Left lung (tissue), 10 donors: ENCODE results near the gene COL21A1. TPM values are rescaled to one million over a fixed set of nuclear protein-coding genes. Genes with fewer than 3 reads are reported as not detected.

Experiments used
- ATAC-seq: fragments of 200-7000 bp; cut with Tn5 transposase; one replicate; pipeline ENCODE4 v1.9.1; 2020; ENCODE audit warnings: moderate library complexity
- DNase-seq, 4 donors: peaks; one replicate each; pipeline ENCODE4 v3.0.0-alpha.2; 2013 to 2020
- H3K27ac ChIP-seq, 2 donors: fragments of 200-600 bp; sonication (generic) in 1 of 2; one replicate each; pipeline versions ENCODE4 v1.5.0 to v1.8.0; 2020 to 2021
- H3K27me3 ChIP-seq, 2 donors: fragments of 200-600 bp; sonication (generic) in 1 of 2; one replicate each; pipeline versions ENCODE4 v1.5.0 to v1.8.0; 2020 to 2021
- H3K36me3 ChIP-seq, 2 donors: fragments of 200-600 bp; sonication (generic) in 1 of 2; one replicate each; pipeline versions ENCODE4 v1.5.0 to v1.8.0; 2020 to 2021
- H3K4me1 ChIP-seq, 2 donors: fragments of 200-600 bp; one replicate each; pipeline ENCODE4 v1.8.0; 2021
- H3K4me3 ChIP-seq, 2 donors: fragments of 200-600 bp; sonication (generic) in 1 of 2; one replicate each; pipeline versions ENCODE4 v1.5.0 to v1.8.0; 2020 to 2021; ENCODE audit warnings: mild to moderate bottlenecking in 1 of 2
- H3K9me3 ChIP-seq, 2 donors: fragments of 200-600 bp; sonication (generic) in 1 of 2; one replicate each; pipeline versions ENCODE4 v1.5.0 to v1.8.0; 2020 to 2021
- intact Hi-C, 2 donors: fragments of 100-400 bp; cut with DNase I; formaldehyde crosslinking; loops; one replicate each; pipeline versions ENCODE4 v1.11.2 to v1.14.2; 2022
- polyA plus RNA-seq, 6 donors: library from polyadenylated mRNA; unstranded; fragments of 120-200 nt; gene quantifications; one replicate each; pipeline ENCODE4 v1.2.1, GENCODE V29; 2013; ENCODE audit not compliant: insufficient read length in 6 of 6
- total RNA-seq, 2 donors: library from RNA; stranded (reverse); fragmentation: NEBNext Ultra II Directional; extraction: Animal tissue kit (Norgen Biotek cat#: 25700); gene quantifications; one replicate each; pipeline ENCODE4 v1.2.1, GENCODE V29; 2021
- TF ChIP-seq, protein P1 (sequence below), 2 donors: fragments of 200-600 bp; sonication (generic) in 1 of 2; IDR thresholded peaks; one replicate each; pipeline versions ENCODE4 v1.5.0 to v1.8.0; 2021; ENCODE audit warnings: antibody characterized with exemption in 2 of 2
- donor health status: DM: no; HTN: yes; CAD: no.
- donor health status: DM: no; HTN: no; CAD: no.

The COL21A1 gene
- total and polyA plus RNA-seq, 8 donors = 6.6 to 190 (median 151) TPM

DNA sequence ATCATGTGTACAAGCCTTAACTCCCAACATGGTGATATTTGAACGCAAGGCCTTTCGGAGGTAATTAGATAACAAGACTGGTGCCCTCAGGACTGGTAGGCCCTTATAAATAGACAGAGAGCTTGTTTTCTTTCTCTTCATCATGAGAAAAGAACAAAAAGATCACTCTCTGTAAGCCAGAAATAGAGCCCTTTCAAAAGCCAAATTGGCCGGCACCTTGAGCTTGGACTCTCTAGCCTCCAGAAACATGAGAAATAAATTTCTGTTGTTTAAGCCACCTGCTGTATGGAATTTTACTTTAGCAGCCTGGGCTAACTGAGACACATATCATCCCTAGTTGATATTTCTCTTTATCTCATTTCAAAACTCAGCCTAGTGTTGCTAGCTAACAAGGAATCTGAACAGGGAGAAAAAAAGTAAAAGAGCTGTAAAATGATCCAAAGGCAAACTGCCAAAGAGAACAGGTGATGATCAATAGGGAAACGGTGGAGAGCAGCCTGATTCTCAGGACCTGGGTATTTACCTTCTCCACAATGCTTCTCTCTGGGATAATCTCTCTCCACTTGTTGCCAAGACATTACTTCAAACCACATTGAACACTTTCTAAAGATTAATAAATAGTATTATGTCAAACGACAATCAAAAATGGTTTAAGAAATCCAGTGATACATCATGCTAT, 6.1 kb downstream of the COL21A1 start:
- no peaks in the 10 kb centered on the region for H3K9me3 ChIP-seq
- no peaks in the 10 kb centered on the region for H3K27me3 ChIP-seq
- ATAC-seq = no peak
- no peak for DNase-seq
- no peak overlapping the region for H3K4me3 ChIP-seq
- peaks cover 0 to 16% of the 10 kb centered on the region in 2 donors for H3K4me1 ChIP-seq
- H3K36me3 ChIP-seq = no peaks in the 10 kb centered on the region
- TF ChIP-seq, protein P1, sequence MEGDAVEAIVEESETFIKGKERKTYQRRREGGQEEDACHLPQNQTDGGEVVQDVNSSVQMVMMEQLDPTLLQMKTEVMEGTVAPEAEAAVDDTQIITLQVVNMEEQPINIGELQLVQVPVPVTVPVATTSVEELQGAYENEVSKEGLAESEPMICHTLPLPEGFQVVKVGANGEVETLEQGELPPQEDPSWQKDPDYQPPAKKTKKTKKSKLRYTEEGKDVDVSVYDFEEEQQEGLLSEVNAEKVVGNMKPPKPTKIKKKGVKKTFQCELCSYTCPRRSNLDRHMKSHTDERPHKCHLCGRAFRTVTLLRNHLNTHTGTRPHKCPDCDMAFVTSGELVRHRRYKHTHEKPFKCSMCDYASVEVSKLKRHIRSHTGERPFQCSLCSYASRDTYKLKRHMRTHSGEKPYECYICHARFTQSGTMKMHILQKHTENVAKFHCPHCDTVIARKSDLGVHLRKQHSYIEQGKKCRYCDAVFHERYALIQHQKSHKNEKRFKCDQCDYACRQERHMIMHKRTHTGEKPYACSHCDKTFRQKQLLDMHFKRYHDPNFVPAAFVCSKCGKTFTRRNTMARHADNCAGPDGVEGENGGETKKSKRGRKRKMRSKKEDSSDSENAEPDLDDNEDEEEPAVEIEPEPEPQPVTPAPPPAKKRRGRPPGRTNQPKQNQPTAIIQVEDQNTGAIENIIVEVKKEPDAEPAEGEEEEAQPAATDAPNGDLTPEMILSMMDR (IDR thresholded peaks at IDR 0.05) = no peak
- H3K27ac ChIP-seq = no peak overlapping the region
- intact Hi-C loops = no loop called here

DNA sequence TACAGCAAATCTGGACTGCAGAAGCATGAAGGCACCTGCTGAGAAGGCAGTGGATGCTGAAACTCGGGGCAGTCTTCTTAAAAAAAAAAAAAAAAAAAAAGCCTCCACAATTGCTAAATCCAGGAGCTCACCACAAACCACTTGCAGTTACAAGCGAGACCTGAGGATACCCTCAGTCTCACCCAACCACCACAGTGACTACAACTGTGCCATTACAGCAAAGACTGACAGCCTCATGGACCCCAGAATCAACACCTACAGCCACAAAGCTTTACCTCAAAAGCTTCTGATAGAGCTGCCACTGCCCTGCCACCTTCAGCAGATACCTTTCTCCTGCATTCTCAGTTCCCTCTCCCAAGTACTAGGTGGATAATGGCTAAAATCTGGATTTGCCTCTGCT, 9.0 kb downstream of the COL21A1 start:
- no peak overlapping the region for H3K27ac ChIP-seq
- no peaks in the 10 kb centered on the region for H3K36me3 ChIP-seq
- no peak for DNase-seq
- no peaks in the 10 kb centered on the region for H3K4me1 ChIP-seq
- intact Hi-C loops = no loop called here
- TF ChIP-seq, protein P1 (IDR thresholded peaks at IDR 0.05) = no peak
- no peaks in the 10 kb centered on the region for H3K27me3 ChIP-seq
- no peak for ATAC-seq
- no peaks in the 10 kb centered on the region for H3K9me3 ChIP-seq
- H3K4me3 ChIP-seq = no peak overlapping the region

- H3K36me3 ChIP-seq = no peaks in the 10 kb centered on the region
- intact Hi-C loops = no loop called here
These were observed 12.1 kb downstream of the COL21A1 start for GRCh38 chr6:56235245-56235644.

GRCh38 chr6:56232436-56232835, 14.9 kb downstream of the COL21A1 start:
- TF ChIP-seq, protein P1 (IDR thresholded peaks at IDR 0.05) = no peak
- H3K27me3 ChIP-seq = no peaks in the 10 kb centered on the region
- intact Hi-C loops = no loop called here
- H3K9me3 ChIP-seq = no peaks in the 10 kb centered on the region
- H3K27ac ChIP-seq = no peak overlapping the region
- H3K4me3 ChIP-seq = no peak overlapping the region
- no peaks in the 10 kb centered on the region for H3K36me3 ChIP-seq
- no peak for ATAC-seq
- H3K4me1 ChIP-seq = no peaks in the 10 kb centered on the region
- peak in 1 of 4 donors; percentile 54 for DNase-seq

More at GRCh38 chr6:56235245-56235644, 12.1 kb downstream of the COL21A1 start:
- DNase-seq = no peak
- TF ChIP-seq, protein P1 (IDR thresholded peaks at IDR 0.05) = no peak
- no peaks in the 10 kb centered on the region for H3K4me1 ChIP-seq
- H3K9me3 ChIP-seq = no peaks in the 10 kb centered on the region
- no peak overlapping the region for H3K27ac ChIP-seq
- ATAC-seq = peak; percentile 81
- H3K27me3 ChIP-seq = no peaks in the 10 kb centered on the region
- H3K4me3 ChIP-seq = no peak overlapping the region

- Histone ChIP-seq H3K9me3 (no peaks in the 10 kb centered on the region), H3K4me3 (no peak overlapping the region), H3K4me1 (no peaks in the 10 kb centered on the region), H3K36me3 (no peaks in the 10 kb centered on the region), H3K27me3 (no peaks in the 10 kb centered on the region), H3K27ac (no peak overlapping the region)
- ATAC-seq (no peak), DNase-seq (peak in 1 of 4 donors; percentile 26)
- intact Hi-C loops = no loop called here
- TF ChIP-seq, protein P1 (IDR thresholded peaks at IDR 0.05) = no peak
These were observed 15.6 kb downstream of the COL21A1 start for GRCh38 chr6:56231827-56232226.
